ENCODE results near the gene POLR3A. TPM values are rescaled to one million over a fixed set of nuclear protein-coding genes. Genes with fewer than 3 reads are reported as not detected.

POLR3A gene
- total RNA-seq, 1 donor from 2014 or later: 13.1 TPM

- no peak for TF ChIP-seq CTCF (IDR thresholded peaks at IDR 0.05)
- Mint-ChIP-seq H3K4me3 (ENCODE audit: unreplicated experiment) (no peak overlapping the region), H3K27ac (ENCODE audit: unreplicated experiment) (no peak overlapping the region), H3K36me3 (ENCODE audit: low read depth) (peaks cover 39% of the 10 kb centered on the region), H3K9me3 (ENCODE audit: low read depth) (no peaks in the 10 kb centered on the region), H3K27me3 (ENCODE audit: low read depth) (no peaks in the 10 kb centered on the region), H3K4me1 (ENCODE audit: low read depth) (no peaks in the 10 kb centered on the region)
- no peak for DNase-seq (ENCODE audit: low spot score)
These were observed 11.5 kb downstream of the POLR3A start for GRCh38 chr10:78017856-78018255.

- no peak overlapping the region for H3K27ac Mint-ChIP-seq (ENCODE audit: unreplicated experiment)
- H3K4me3 Mint-ChIP-seq (ENCODE audit: unreplicated experiment): no peak overlapping the region
- DNase-seq (ENCODE audit: low spot score): no peak
- H3K36me3 Mint-ChIP-seq (ENCODE audit: low read depth): peaks cover 27% of the 10 kb centered on the region
- no peaks in the 10 kb centered on the region for H3K27me3 Mint-ChIP-seq (ENCODE audit: low read depth)
- no peaks in the 10 kb centered on the region for H3K4me1 Mint-ChIP-seq (ENCODE audit: low read depth)
- H3K9me3 Mint-ChIP-seq (ENCODE audit: low read depth): no peaks in the 10 kb centered on the region
- no peak for TF ChIP-seq CTCF (IDR thresholded peaks at IDR 0.05)
These were observed 13.8 kb downstream of the POLR3A start for GRCh38 chr10:78015546-78015945.

- H3K27me3 Mint-ChIP-seq (ENCODE audit: low read depth): no peaks in the 10 kb centered on the region
- H3K4me3 Mint-ChIP-seq (ENCODE audit: unreplicated experiment): no peak overlapping the region
- no peaks in the 10 kb centered on the region for H3K4me1 Mint-ChIP-seq (ENCODE audit: low read depth)
- no peak for TF ChIP-seq CTCF (IDR thresholded peaks at IDR 0.05)
- H3K36me3 Mint-ChIP-seq (ENCODE audit: low read depth): peaks cover 32% of the 10 kb centered on the region
- no peaks in the 10 kb centered on the region for H3K9me3 Mint-ChIP-seq (ENCODE audit: low read depth)
- no peak overlapping the region for H3K27ac Mint-ChIP-seq (ENCODE audit: unreplicated experiment)
- no peak for DNase-seq (ENCODE audit: low spot score)
These were observed 15.8 kb downstream of the POLR3A start for GRCh38 chr10:78013564-78013963.

GRCh38 chr10:78011065-78011464 lies 18.2 kb downstream of the POLR3A start:
- peaks cover 32% of the 10 kb centered on the region for H3K36me3 Mint-ChIP-seq (ENCODE audit: low read depth)

GRCh38 chr10:78010278-78010677 lies 19.0 kb downstream of the POLR3A start:
- no peak for TF ChIP-seq CTCF (IDR thresholded peaks at IDR 0.05)
- DNase-seq (ENCODE audit: low spot score): no peak
- no peaks in the 10 kb centered on the region for H3K9me3 Mint-ChIP-seq (ENCODE audit: low read depth)
- no peaks in the 10 kb centered on the region for H3K4me1 Mint-ChIP-seq (ENCODE audit: low read depth)
- no peak overlapping the region for H3K4me3 Mint-ChIP-seq (ENCODE audit: unreplicated experiment)
- H3K27me3 Mint-ChIP-seq (ENCODE audit: low read depth): no peaks in the 10 kb centered on the region
- H3K27ac Mint-ChIP-seq (ENCODE audit: unreplicated experiment): no peak overlapping the region
- peaks cover 34% of the 10 kb centered on the region for H3K36me3 Mint-ChIP-seq (ENCODE audit: low read depth)

More at GRCh38 chr10:78011065-78011464, 18.2 kb downstream of the POLR3A start:
- no peak for DNase-seq (ENCODE audit: low spot score)
- Mint-ChIP-seq H3K27me3 (ENCODE audit: low read depth) (no peaks in the 10 kb centered on the region), H3K9me3 (ENCODE audit: low read depth) (no peaks in the 10 kb centered on the region), H3K4me1 (ENCODE audit: low read depth) (no peaks in the 10 kb centered on the region), H3K27ac (ENCODE audit: unreplicated experiment) (no peak overlapping the region), H3K4me3 (ENCODE audit: unreplicated experiment) (no peak overlapping the region)
- TF ChIP-seq CTCF (IDR thresholded peaks at IDR 0.05): no peak
